Measurements from ENCODE around the gene CECR2. TPM values are rescaled to one million over a fixed set of nuclear protein-coding genes. Genes with fewer than 3 reads are reported as not detected.

The CECR2 gene
- total RNA-seq, 1 donor from 2014 or later = 6.2 TPM

- no peak for DNase-seq (ENCODE audit: low read depth)
- H3K4me3 ChIP-seq (ENCODE audit: low read depth, low read length) = no peak overlapping the region
- H3K36me3 ChIP-seq (ENCODE audit: control insufficient read depth, insufficient read depth, low read length) = no peaks in the 10 kb centered on the region
- H3K27me3 ChIP-seq (ENCODE audit: control insufficient read depth, insufficient read depth, low read length) = no peaks in the 10 kb centered on the region
- no peak for TF ChIP-seq CTCF (IDR thresholded peaks at IDR 0.05; ENCODE audit: insufficient read depth, low read length, poor library complexity, severe bottlenecking)
These were observed 201.8 kb downstream of the CECR2 start for GRCh38 chr22:17570851-17571631.

- Histone ChIP-seq H3K27me3 (ENCODE audit: control insufficient read depth, insufficient read depth, low read length) (no peaks in the 10 kb centered on the region), H3K36me3 (ENCODE audit: control insufficient read depth, insufficient read depth, low read length) (no peaks in the 10 kb centered on the region), H3K4me3 (ENCODE audit: low read depth, low read length) (no peak overlapping the region)
- no peak for TF ChIP-seq CTCF (IDR thresholded peaks at IDR 0.05; ENCODE audit: insufficient read depth, low read length, poor library complexity, severe bottlenecking)
- no peak for DNase-seq (ENCODE audit: low read depth)
These were observed 205.9 kb downstream of the CECR2 start for GRCh38 chr22:17575151-17575550.

- TF ChIP-seq CTCF (IDR thresholded peaks at IDR 0.05; ENCODE audit: insufficient read depth, low read length, poor library complexity, severe bottlenecking) = no peak
- no peaks in the 10 kb centered on the region for H3K36me3 ChIP-seq (ENCODE audit: control insufficient read depth, insufficient read depth, low read length)
- DNase-seq (ENCODE audit: low read depth) = no peak
- H3K4me3 ChIP-seq (ENCODE audit: low read depth, low read length) = no peak overlapping the region
- no peaks in the 10 kb centered on the region for H3K27me3 ChIP-seq (ENCODE audit: control insufficient read depth, insufficient read depth, low read length)
These were observed 206.4 kb downstream of the CECR2 start for GRCh38 chr22:17575681-17576080.

- Histone ChIP-seq H3K4me3 (ENCODE audit: low read depth, low read length) (no peak overlapping the region), H3K27me3 (ENCODE audit: control insufficient read depth, insufficient read depth, low read length) (peaks cover 3% of the 10 kb centered on the region), H3K36me3 (ENCODE audit: control insufficient read depth, insufficient read depth, low read length) (no peaks in the 10 kb centered on the region)
- DNase-seq (ENCODE audit: low read depth) = peak; percentile 85
- no peak for TF ChIP-seq CTCF (IDR thresholded peaks at IDR 0.05; ENCODE audit: insufficient read depth, low read length, poor library complexity, severe bottlenecking)
These were observed 207.2 kb downstream of the CECR2 start for GRCh38 chr22:17576470-17576869.

- H3K4me3 ChIP-seq (ENCODE audit: low read depth, low read length) = no peak overlapping the region
- no peak for TF ChIP-seq CTCF (IDR thresholded peaks at IDR 0.05; ENCODE audit: insufficient read depth, low read length, poor library complexity, severe bottlenecking)
- H3K36me3 ChIP-seq (ENCODE audit: control insufficient read depth, insufficient read depth, low read length) = no peaks in the 10 kb centered on the region
- peaks cover 3% of the 10 kb centered on the region for H3K27me3 ChIP-seq (ENCODE audit: control insufficient read depth, insufficient read depth, low read length)
- no peak for DNase-seq (ENCODE audit: low read depth)
These were observed 209.0 kb downstream of the CECR2 start for GRCh38 chr22:17578136-17578754.

All from kidney epithelial cell (primary cell).